ENCODE data around the gene GRN.
A peak's percentile ranks its signal among the peaks of the same experiment; 100 is the strongest.

DNA sequence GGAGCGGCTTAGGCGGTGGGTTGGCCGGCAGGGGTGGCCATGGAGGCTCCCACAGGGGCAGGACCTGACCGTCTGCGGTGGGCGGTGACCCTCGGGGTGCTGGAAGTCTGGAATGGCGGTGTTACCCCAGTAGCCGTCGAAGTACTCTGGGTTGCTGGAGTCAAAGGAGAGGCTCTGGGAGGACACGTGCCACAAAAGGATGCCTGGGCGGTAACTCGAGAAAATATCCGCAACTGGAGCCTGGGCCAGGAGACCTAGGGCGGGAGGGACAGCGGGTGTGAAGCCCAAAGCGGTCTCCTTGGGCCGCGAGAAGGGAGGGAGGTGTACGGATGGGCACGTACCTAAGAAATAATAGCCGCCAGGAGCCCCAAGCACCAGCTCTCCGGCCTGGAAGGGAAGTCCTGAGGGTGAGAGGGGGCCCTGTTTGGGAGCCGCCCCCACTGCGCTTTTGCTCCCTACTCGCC is 39.8 kb downstream of the GRN start:
- TF ChIP-seq EZH2 (IDR thresholded peaks at IDR 0.05; ENCODE audit: insufficient read depth, low read length), result peak; percentile 80
- TF ChIP-seq, protein P1, sequence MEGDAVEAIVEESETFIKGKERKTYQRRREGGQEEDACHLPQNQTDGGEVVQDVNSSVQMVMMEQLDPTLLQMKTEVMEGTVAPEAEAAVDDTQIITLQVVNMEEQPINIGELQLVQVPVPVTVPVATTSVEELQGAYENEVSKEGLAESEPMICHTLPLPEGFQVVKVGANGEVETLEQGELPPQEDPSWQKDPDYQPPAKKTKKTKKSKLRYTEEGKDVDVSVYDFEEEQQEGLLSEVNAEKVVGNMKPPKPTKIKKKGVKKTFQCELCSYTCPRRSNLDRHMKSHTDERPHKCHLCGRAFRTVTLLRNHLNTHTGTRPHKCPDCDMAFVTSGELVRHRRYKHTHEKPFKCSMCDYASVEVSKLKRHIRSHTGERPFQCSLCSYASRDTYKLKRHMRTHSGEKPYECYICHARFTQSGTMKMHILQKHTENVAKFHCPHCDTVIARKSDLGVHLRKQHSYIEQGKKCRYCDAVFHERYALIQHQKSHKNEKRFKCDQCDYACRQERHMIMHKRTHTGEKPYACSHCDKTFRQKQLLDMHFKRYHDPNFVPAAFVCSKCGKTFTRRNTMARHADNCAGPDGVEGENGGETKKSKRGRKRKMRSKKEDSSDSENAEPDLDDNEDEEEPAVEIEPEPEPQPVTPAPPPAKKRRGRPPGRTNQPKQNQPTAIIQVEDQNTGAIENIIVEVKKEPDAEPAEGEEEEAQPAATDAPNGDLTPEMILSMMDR (IDR thresholded peaks at IDR 0.05; ENCODE audit: insufficient read depth, low read depth, low read length), result no peak

All from astrocyte (in vitro differentiated cells and primary cell).